D341Med (cell line): ENCODE results near the gene LRRC17.

ENCODE experiments used
- DNase-seq: peaks from one replicate; pipeline ENCODE4 v3.0.0; 2012; ENCODE audit warnings: low spot score

The LRRC17 gene

GRCh38 chr7:102912742-102913141 lies at the start of gene LRRC17:
Gene LRRC17 (plus strand): TSS chr7:102913000. CDS start chr7:102933914, 20,914 bp downstream.
- DNase-seq, result peak; percentile 24

GRCh38 chr7:102864958-102865357 lies 47.8 kb upstream of the LRRC17 start:
- no peak for DNase-seq

GRCh38 chr7:102866535-102867215 lies 46.1 kb upstream of the LRRC17 start:
- no peak for DNase-seq

GRCh38 chr7:102869195-102869594 lies 43.6 kb upstream of the LRRC17 start:
- no peak for DNase-seq

- no peak for DNase-seq
Observed at GRCh38 chr7:102872460-102872859, 40.3 kb upstream of the LRRC17 start.

- no peak for DNase-seq
Observed at GRCh38 chr7:102873470-102874165, 39.2 kb upstream of the LRRC17 start.

- no peak for DNase-seq
Observed at GRCh38 chr7:102874166-102874829, 38.5 kb upstream of the LRRC17 start.

- no peak for DNase-seq
Observed at GRCh38 chr7:102874966-102875365, 37.8 kb upstream of the LRRC17 start.

GRCh38 chr7:102875700-102876295 lies 37.0 kb upstream of the LRRC17 start:
- no peak for DNase-seq

- DNase-seq, result no peak
Observed at GRCh38 chr7:102883098-102883860, 29.5 kb upstream of the LRRC17 start.

GRCh38 chr7:102888561-102889233 lies 24.1 kb upstream of the LRRC17 start:
- no peak for DNase-seq

GRCh38 chr7:102889851-102890250 lies 22.9 kb upstream of the LRRC17 start:
- DNase-seq, result no peak

GRCh38 chr7:102890292-102890970 lies 22.4 kb upstream of the LRRC17 start:
- DNase-seq, result no peak

GRCh38 chr7:102890971-102891692 lies 21.7 kb upstream of the LRRC17 start:
- DNase-seq, result no peak

- no peak for DNase-seq
Observed at GRCh38 chr7:102891693-102892261, 21.0 kb upstream of the LRRC17 start.

- DNase-seq, result no peak
Observed at GRCh38 chr7:102892631-102893278, 20.0 kb upstream of the LRRC17 start.

GRCh38 chr7:102895602-102896001 lies 17.2 kb upstream of the LRRC17 start:
- DNase-seq, result no peak

- no peak for DNase-seq
Observed at GRCh38 chr7:102896585-102896984, 16.2 kb upstream of the LRRC17 start.

- DNase-seq, result no peak
Observed at GRCh38 chr7:102897211-102897631, 15.6 kb upstream of the LRRC17 start.
